Aorta (tissue), 5 donors: ENCODE measurements around the gene PRKN. TPM values are rescaled to one million over a fixed set of nuclear protein-coding genes. Genes with fewer than 3 reads are reported as not detected.

Experiments
- ATAC-seq: fragments of 200-7000 bp; cut with Tn5 transposase; one replicate; pipeline ENCODE4 v1.9.1; 2022; ENCODE audit warnings: moderate library complexity; ENCODE audit not compliant: low FRiP score
- DNase-seq, 2 donors: peaks; one replicate each; pipeline ENCODE4 v3.0.0-alpha.2; 2020
- H3K27ac ChIP-seq, 2 donors: one replicate each; pipeline ENCODE4 v1.5.1; 2013; ENCODE audit warnings: low read length in 2 of 2, mild to moderate bottlenecking in 2 of 2, moderate library complexity in 2 of 2, control low read depth in 1 of 2, inconsistent platforms in 1 of 2, low read depth in 1 of 2
- H3K27me3 ChIP-seq, 2 donors: one replicate each; pipeline ENCODE4 v1.6.1; 2013; ENCODE audit warnings: control low read depth in 1 of 2, low read length in 1 of 2, mild to moderate bottlenecking in 1 of 2, moderate library complexity in 1 of 2; ENCODE audit not compliant: insufficient read depth in 2 of 2, control insufficient read depth in 1 of 2
- H3K36me3 ChIP-seq, 2 donors: one replicate each; pipeline ENCODE4 v1.6.1; 2013; ENCODE audit warnings: control low read depth in 1 of 2, low read length in 1 of 2, mild to moderate bottlenecking in 1 of 2; ENCODE audit not compliant: insufficient read depth in 2 of 2, control insufficient read depth in 1 of 2
- H3K4me1 ChIP-seq, 2 donors: one replicate each; pipeline ENCODE4 v1.6.1; 2013; ENCODE audit warnings: low read length in 2 of 2, control low read depth in 1 of 2, mild to moderate bottlenecking in 1 of 2, moderate library complexity in 1 of 2; ENCODE audit not compliant: insufficient read depth in 2 of 2, control insufficient read depth in 1 of 2
- H3K4me3 ChIP-seq, 2 donors: one replicate each; pipeline ENCODE4 v1.5.1; 2013; ENCODE audit warnings: low read length in 2 of 2, control low read depth in 1 of 2, mild to moderate bottlenecking in 1 of 2
- H3K9me3 ChIP-seq: one replicate; pipeline ENCODE4 v1.6.1; 2013; ENCODE audit warnings: mild to moderate bottlenecking, low read length; ENCODE audit not compliant: control insufficient read depth
- WGBS, 2 donors: extraction: QIAGEN DNeasy Blood & Tissue Kit; methylation state at CpG; one replicate each; pipeline ENCODE4 v1.1.7; 2013; 5-methylcytosine and 5-hydroxymethylcytosine counted together
- intact Hi-C, 2 donors: fragments of 100-400 bp; cut with DNase I; formaldehyde crosslinking; loops; one replicate each; pipeline versions ENCODE4 v1.14.2 to v1.15.0; 2022
- polyA plus RNA-seq, 2 donors: library from polyadenylated mRNA; stranded (reverse); fragments of 200-250 nt; gene quantifications; one replicate each; pipeline ENCODE4 v1.2.3, GENCODE V29; 2013
- total RNA-seq, 2 donors: library from RNA; stranded (reverse); fragmentation: NEBNext Ultra II Directional; extraction: Animal tissue kit (Norgen Biotek cat#: 25700); gene quantifications; one replicate each; pipeline ENCODE4 v1.2.1, GENCODE V29; 2021
- donor health status: healthy with polysubstance abuse.
- donor health status: Bipolar disorder and iron deficiency.
- donor health status: DM: no; HTN: no; CAD: no.
- donor health status: DM: no; HTN: no; CAD: no.
- donor health status: DM: yes; HTN: yes; CAD: no.

PRKN gene
- total and polyA plus RNA-seq, 4 donors: 1.0 to 17.3 (median 5.7) TPM

GRCh38 chr6:161348628-161348994 lies 1379.0 kb downstream of the PRKN start:
- Histone ChIP-seq H3K27me3 (no peaks in the 10 kb centered on the region), H3K36me3 (no peaks in the 10 kb centered on the region), H3K27ac (no peak overlapping the region), H3K4me3 (no peak overlapping the region), H3K4me1 (no peaks in the 10 kb centered on the region), H3K9me3 (no peaks in the 10 kb centered on the region)
- ATAC-seq (no peak), DNase-seq (no peak)
- intact Hi-C loops: no loop called here
- WGBS, 2 donors: 95 to 97% methylated on average over 5 of the region's 5 CpGs

- Histone ChIP-seq H3K27ac (no peak overlapping the region), H3K27me3 (no peaks in the 10 kb centered on the region), H3K4me3 (no peak overlapping the region), H3K36me3 (no peaks in the 10 kb centered on the region), H3K4me1 (no peaks in the 10 kb centered on the region), H3K9me3 (no peaks in the 10 kb centered on the region)
- no peak for DNase-seq
- WGBS, 2 donors: 89 to 92% methylated on average over 12 of the region's 12 CpGs
- intact Hi-C loops: no loop called here
- no peak for ATAC-seq
These were observed 1379.5 kb downstream of the PRKN start for GRCh38 chr6:161347988-161348627.

GRCh38 chr6:161347125-161347524 lies 1380.4 kb downstream of the PRKN start:
- no peak overlapping the region for H3K27ac ChIP-seq
- H3K4me1 ChIP-seq: no peaks in the 10 kb centered on the region
- H3K27me3 ChIP-seq: no peaks in the 10 kb centered on the region
- intact Hi-C loops: no loop called here
- H3K36me3 ChIP-seq: no peaks in the 10 kb centered on the region
- ATAC-seq: no peak
- 81 to 89% methylated on average over 2 of the region's 2 CpGs for WGBS, 2 donors
- no peaks in the 10 kb centered on the region for H3K9me3 ChIP-seq
- no peak overlapping the region for H3K4me3 ChIP-seq
- no peak for DNase-seq

DNA sequence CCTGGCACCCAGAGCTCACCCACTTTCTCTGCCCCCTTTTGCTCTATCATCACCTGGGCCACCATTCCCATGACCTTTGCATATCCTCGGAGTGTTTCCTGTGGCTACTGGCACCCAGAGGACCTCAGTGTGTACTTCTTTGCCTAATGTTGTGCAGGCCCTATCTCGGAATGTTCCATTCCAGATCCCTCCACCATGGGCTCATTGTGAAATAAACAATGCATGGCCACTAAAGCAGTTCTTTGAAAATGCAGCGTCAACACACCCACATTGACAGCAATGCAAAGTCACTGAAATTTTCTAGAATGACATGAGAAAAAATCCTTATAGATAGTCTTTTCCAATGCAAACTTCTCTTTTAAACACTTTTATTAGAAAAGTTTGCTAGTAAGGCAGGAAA lies 1380.8 kb downstream of the PRKN start:
- WGBS, 2 donors: 76 to 81% methylated on average over 3 of the region's 3 CpGs
- no peaks in the 10 kb centered on the region for H3K9me3 ChIP-seq
- H3K4me3 ChIP-seq: no peak overlapping the region
- H3K4me1 ChIP-seq: no peaks in the 10 kb centered on the region
- intact Hi-C loops: no loop called here
- H3K36me3 ChIP-seq: no peaks in the 10 kb centered on the region
- DNase-seq (no peak), ATAC-seq (no peak)
- no peak overlapping the region for H3K27ac ChIP-seq
- no peaks in the 10 kb centered on the region for H3K27me3 ChIP-seq

- ATAC-seq (no peak), DNase-seq (no peak)
- H3K9me3 ChIP-seq: no peaks in the 10 kb centered on the region
- WGBS, 2 donors: 76 to 78% methylated on average over 3 of the region's 3 CpGs
- H3K4me1 ChIP-seq: no peaks in the 10 kb centered on the region
- no peaks in the 10 kb centered on the region for H3K27me3 ChIP-seq
- no peak overlapping the region for H3K27ac ChIP-seq
- intact Hi-C loops: no loop called here
- no peaks in the 10 kb centered on the region for H3K36me3 ChIP-seq
- H3K4me3 ChIP-seq: no peak overlapping the region
These were observed 1382.9 kb downstream of the PRKN start for GRCh38 chr6:161344626-161345025.

DNA sequence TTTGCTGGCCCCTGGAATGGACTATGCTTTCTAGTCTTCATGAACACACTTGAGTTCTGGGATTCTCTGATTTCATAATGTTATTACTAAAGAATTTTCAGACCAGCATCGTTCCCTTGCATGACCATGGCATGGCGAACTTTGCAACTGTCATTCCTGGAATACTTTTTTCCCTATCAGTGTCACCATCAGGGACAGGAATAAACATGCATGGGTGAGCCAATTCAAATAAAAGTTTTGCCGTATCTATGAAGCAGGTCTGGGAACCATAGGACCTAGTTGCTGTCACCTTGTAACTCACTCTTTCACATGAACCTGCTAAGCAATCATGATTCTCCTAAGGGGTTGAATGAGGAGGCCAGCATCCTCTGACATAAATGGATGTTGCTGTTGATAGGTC lies 1385.5 kb downstream of the PRKN start:
- intact Hi-C loops: no loop called here
- Histone ChIP-seq H3K4me3 (no peak overlapping the region), H3K36me3 (no peaks in the 10 kb centered on the region), H3K27me3 (no peaks in the 10 kb centered on the region), H3K4me1 (no peaks in the 10 kb centered on the region), H3K27ac (no peak overlapping the region), H3K9me3 (no peaks in the 10 kb centered on the region)
- ATAC-seq: no peak
- WGBS, 2 donors: 48 to 50% methylated on average over 3 of the region's 3 CpGs
- no peak for DNase-seq

- Histone ChIP-seq H3K27me3 (no peaks in the 10 kb centered on the region), H3K4me1 (no peaks in the 10 kb centered on the region), H3K36me3 (no peaks in the 10 kb centered on the region), H3K4me3 (no peak overlapping the region), H3K9me3 (no peaks in the 10 kb centered on the region), H3K27ac (no peak overlapping the region)
- DNase-seq (no peak), ATAC-seq (no peak)
- 76 to 83% methylated on average over 4 of the region's 4 CpGs for WGBS, 2 donors
- intact Hi-C loops: no loop called here
These were observed 1385.9 kb downstream of the PRKN start for GRCh38 chr6:161341638-161342037.

- Histone ChIP-seq H3K27ac (no peak overlapping the region), H3K27me3 (no peaks in the 10 kb centered on the region), H3K9me3 (no peaks in the 10 kb centered on the region), H3K4me1 (no peaks in the 10 kb centered on the region), H3K4me3 (no peak overlapping the region), H3K36me3 (no peaks in the 10 kb centered on the region)
- WGBS, 2 donors: 75 to 79% methylated on average over 3 of the region's 3 CpGs
- intact Hi-C loops: no loop called here
- DNase-seq: no peak
- ATAC-seq: no peak
These were observed 1389.6 kb downstream of the PRKN start for GRCh38 chr6:161338015-161338414.

- H3K4me1 ChIP-seq: no peaks in the 10 kb centered on the region
- H3K4me3 ChIP-seq: no peak overlapping the region
- intact Hi-C loops: no loop called here
- DNase-seq: no peak
- 89 to 96% methylated on average over 1 of the region's 1 CpG for WGBS, 2 donors
- no peaks in the 10 kb centered on the region for H3K36me3 ChIP-seq
- no peak for ATAC-seq
- no peak overlapping the region for H3K27ac ChIP-seq
- no peaks in the 10 kb centered on the region for H3K9me3 ChIP-seq
- no peaks in the 10 kb centered on the region for H3K27me3 ChIP-seq
These were observed 1391.1 kb downstream of the PRKN start for GRCh38 chr6:161336479-161336878.
